ENCODE results near the gene PFN3.
A peak's percentile ranks its signal among the peaks of the same experiment; 100 is the strongest.

The PFN3 gene

GRCh38 chr5:177374211-177374610, 26.2 kb downstream of the PFN3 start:
- TF ChIP-seq, protein P1, sequence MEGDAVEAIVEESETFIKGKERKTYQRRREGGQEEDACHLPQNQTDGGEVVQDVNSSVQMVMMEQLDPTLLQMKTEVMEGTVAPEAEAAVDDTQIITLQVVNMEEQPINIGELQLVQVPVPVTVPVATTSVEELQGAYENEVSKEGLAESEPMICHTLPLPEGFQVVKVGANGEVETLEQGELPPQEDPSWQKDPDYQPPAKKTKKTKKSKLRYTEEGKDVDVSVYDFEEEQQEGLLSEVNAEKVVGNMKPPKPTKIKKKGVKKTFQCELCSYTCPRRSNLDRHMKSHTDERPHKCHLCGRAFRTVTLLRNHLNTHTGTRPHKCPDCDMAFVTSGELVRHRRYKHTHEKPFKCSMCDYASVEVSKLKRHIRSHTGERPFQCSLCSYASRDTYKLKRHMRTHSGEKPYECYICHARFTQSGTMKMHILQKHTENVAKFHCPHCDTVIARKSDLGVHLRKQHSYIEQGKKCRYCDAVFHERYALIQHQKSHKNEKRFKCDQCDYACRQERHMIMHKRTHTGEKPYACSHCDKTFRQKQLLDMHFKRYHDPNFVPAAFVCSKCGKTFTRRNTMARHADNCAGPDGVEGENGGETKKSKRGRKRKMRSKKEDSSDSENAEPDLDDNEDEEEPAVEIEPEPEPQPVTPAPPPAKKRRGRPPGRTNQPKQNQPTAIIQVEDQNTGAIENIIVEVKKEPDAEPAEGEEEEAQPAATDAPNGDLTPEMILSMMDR (conservative IDR thresholded peaks at IDR 0.05; ENCODE audit: low read length), result no peak
- DNase-seq (ENCODE audit: low read depth), result no peak
- H3K4me3 ChIP-seq (ENCODE audit: low read length), result no peak overlapping the region

DNA sequence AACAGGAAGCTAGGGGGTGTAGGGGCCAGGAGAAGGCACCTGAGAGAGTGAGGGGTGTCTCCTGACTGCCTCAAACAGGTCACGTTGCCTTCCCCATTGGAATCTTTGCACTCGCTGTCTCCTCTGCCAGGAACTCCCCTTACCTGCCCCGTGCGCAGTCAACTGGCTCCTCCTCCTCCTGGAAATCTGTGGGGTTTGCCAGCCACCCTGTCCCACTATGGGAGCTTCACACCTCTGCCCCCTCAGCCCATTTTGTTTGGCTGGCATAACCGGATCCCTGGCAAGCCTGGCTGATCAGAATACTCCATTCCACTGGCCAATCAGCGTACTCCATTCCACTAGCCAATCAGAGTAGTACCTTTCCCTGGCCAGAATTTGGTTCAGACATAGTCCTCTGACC, 26.7 kb downstream of the PFN3 start:
- TF ChIP-seq, protein P1 (conservative IDR thresholded peaks at IDR 0.05; ENCODE audit: low read length), result no peak
- no peak for DNase-seq (ENCODE audit: low read depth)
- no peak overlapping the region for H3K4me3 ChIP-seq (ENCODE audit: low read length)

GRCh38 chr5:177372910-177373309, 27.6 kb downstream of the PFN3 start:
- TF ChIP-seq, protein P1 (conservative IDR thresholded peaks at IDR 0.05; ENCODE audit: low read length), result no peak
- no peak for DNase-seq (ENCODE audit: low read depth)
- no peak overlapping the region for H3K4me3 ChIP-seq (ENCODE audit: low read length)

GRCh38 chr5:177372034-177372896, 28.2 kb downstream of the PFN3 start:
- H3K4me3 ChIP-seq (ENCODE audit: low read length), result no peak overlapping the region
- no peak for DNase-seq (ENCODE audit: low read depth)
- TF ChIP-seq, protein P1 (conservative IDR thresholded peaks at IDR 0.05; ENCODE audit: low read length), result no peak

DNA sequence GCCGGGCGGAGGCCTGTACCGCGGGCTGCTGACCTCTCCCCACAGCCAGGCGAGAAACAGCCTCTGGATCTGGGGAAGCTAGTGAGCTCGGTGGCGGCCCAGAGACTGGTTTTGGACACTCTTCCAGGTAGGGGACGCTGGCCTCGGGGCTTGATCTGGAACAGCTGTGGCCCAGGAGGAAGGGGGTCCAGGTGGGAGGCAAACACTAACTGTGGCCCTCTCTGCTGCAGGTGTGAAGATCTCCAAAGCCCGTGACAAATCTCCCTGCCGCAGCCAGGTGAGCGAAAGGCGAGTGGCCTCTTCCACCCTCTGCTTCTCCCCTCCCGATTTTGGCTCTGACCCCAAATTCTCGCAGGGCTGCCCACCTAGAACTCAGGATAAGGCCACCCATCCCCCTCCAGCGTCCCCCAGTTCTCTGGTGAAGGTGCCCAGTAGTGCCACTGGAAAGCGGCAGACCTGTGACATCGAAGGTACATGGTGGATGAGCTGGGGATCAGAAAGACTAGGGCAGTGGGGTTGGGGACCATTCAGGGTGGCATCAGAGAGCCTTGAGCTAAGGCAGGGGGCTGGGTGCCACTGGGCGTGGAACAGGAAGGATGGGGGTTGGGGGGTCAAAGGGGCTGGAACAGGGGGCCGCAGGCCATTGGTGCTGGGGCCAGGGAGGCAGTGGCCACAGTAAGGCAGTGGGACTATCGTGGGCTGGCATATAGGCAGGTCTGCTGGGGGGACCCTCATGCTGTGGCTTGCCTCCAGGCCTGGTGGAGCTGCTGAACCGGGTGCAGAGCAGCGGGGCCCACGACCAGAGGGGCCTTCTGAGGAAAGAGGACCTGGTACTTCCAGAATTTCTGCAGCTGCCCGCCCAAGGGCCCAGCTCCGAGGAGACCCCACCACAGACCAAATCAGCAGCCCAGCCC, 29.1 kb downstream of the PFN3 start:
- TF ChIP-seq, protein P1 (conservative IDR thresholded peaks at IDR 0.05; ENCODE audit: low read length), result no peak
- H3K4me3 ChIP-seq (ENCODE audit: low read length), result peak overlapping the region; percentile 61
- DNase-seq (ENCODE audit: low read depth), result no peak

DNA sequence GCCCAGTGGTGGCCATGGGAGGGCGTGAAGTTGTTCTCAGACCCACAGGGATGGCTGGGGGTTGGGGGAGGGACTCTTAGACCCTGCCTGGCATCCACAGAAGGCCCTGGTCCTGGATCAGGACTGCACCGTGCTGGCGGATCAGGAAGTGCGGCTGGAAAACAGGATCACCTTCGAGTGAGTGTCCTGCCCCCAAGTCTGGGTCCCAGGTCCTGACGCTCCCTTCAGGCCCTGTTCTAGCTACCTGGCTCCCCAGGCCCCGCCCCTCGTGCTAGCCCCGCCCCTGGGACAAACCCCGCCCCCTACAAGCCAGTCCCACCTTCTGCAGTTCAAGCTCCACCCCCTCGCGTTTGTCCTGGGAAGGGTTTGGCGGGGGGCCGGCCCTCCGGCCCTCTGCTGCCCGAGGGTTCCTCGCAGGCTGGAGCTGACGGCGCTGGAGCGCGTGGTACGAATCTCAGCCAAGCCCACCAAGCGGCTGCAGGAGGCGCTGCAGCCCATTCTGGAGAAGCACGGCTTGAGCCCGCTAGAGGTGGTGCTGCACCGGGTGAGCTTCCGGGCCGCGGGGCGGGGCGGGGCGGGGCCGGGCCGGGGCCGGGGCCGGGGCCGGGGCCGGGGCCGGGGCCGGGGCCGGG, 29.9 kb downstream of the PFN3 start:
- DNase-seq (ENCODE audit: low read depth), result peak; percentile 77
- TF ChIP-seq, protein P1 (conservative IDR thresholded peaks at IDR 0.05; ENCODE audit: low read length), result peak; percentile 54
- peak overlapping the region; percentile 61 for H3K4me3 ChIP-seq (ENCODE audit: low read length)
